GM12872 (cell line): ENCODE data around the gene PAK1.

Source experiments
- CTCF ChIP-seq: IDR thresholded peaks from 3 replicates; pipeline ENCODE4 v1.5.1; 2011; ENCODE audit warnings: low read depth, mild to moderate bottlenecking, low read length, moderate library complexity; ENCODE audit not compliant: insufficient read depth

PAK1 gene

GRCh38 chr11:77436506-77436905 is 37.4 kb downstream of the PAK1 start:
- TF ChIP-seq CTCF: no peak

- TF ChIP-seq CTCF: no peak
Observed at GRCh38 chr11:77435972-77436371, 37.9 kb downstream of the PAK1 start.

- no peak for TF ChIP-seq CTCF
Observed at GRCh38 chr11:77431813-77432212, 42.1 kb downstream of the PAK1 start.

GRCh38 chr11:77428598-77428997 is 45.3 kb downstream of the PAK1 start:
- TF ChIP-seq CTCF: no peak

- TF ChIP-seq CTCF: no peak
Observed at GRCh38 chr11:77425346-77425745, 48.5 kb downstream of the PAK1 start.

- TF ChIP-seq CTCF: no peak
Observed at GRCh38 chr11:77424644-77425043, 49.2 kb downstream of the PAK1 start.

- TF ChIP-seq CTCF: no peak
Observed at GRCh38 chr11:77423624-77424023, 50.3 kb downstream of the PAK1 start.

- no peak for TF ChIP-seq CTCF
Observed at GRCh38 chr11:77422687-77423086, 51.2 kb downstream of the PAK1 start.
